Pons (tissue), 1 donor: Measurements from ENCODE around the gene ZDHHC14.

Experiments
- DNase-seq: peaks from one replicate; pipeline ENCODE4 v3.0.0-alpha.2; 2016; ENCODE audit warnings: low spot score

Gene ZDHHC14

GRCh38 chr6:157597461-157598312 is 216.7 kb downstream of the ZDHHC14 start:
- peak; percentile 66 for DNase-seq

- no peak for DNase-seq
Measured at GRCh38 chr6:157599191-157599590, 218.2 kb downstream of the ZDHHC14 start.

GRCh38 chr6:157600807-157601206 is 219.8 kb downstream of the ZDHHC14 start:
- DNase-seq, result no peak

GRCh38 chr6:157602521-157603295 is 221.7 kb downstream of the ZDHHC14 start:
- DNase-seq, result no peak

GRCh38 chr6:157603314-157603940 is 222.4 kb downstream of the ZDHHC14 start:
- no peak for DNase-seq

GRCh38 chr6:157603971-157604370 is 223.0 kb downstream of the ZDHHC14 start:
- no peak for DNase-seq

- DNase-seq, result no peak
Measured at GRCh38 chr6:157604816-157605215, 223.8 kb downstream of the ZDHHC14 start.

GRCh38 chr6:157605484-157605883 is 224.5 kb downstream of the ZDHHC14 start:
- no peak for DNase-seq

- no peak for DNase-seq
Measured at GRCh38 chr6:157606516-157606915, 225.5 kb downstream of the ZDHHC14 start.

GRCh38 chr6:157607317-157608109 is 226.5 kb downstream of the ZDHHC14 start:
- no peak for DNase-seq

GRCh38 chr6:157608221-157609075 is 227.5 kb downstream of the ZDHHC14 start:
- DNase-seq, result no peak

- no peak for DNase-seq
Measured at GRCh38 chr6:157609117-157609516, 228.1 kb downstream of the ZDHHC14 start.

- no peak for DNase-seq
Measured at GRCh38 chr6:157609556-157609955, 228.6 kb downstream of the ZDHHC14 start.

- peak; percentile 60 for DNase-seq
Measured at GRCh38 chr6:157610451-157610999, 229.5 kb downstream of the ZDHHC14 start.

GRCh38 chr6:157611406-157611805 is 230.4 kb downstream of the ZDHHC14 start:
- no peak for DNase-seq

- no peak for DNase-seq
Measured at GRCh38 chr6:157613011-157613522, 232.1 kb downstream of the ZDHHC14 start.

GRCh38 chr6:157614026-157614568 is 233.1 kb downstream of the ZDHHC14 start:
- DNase-seq, result no peak

GRCh38 chr6:157615420-157615769 is 234.4 kb downstream of the ZDHHC14 start:
- peak; percentile 57 for DNase-seq

- DNase-seq, result no peak
Measured at GRCh38 chr6:157615951-157616350, 235.0 kb downstream of the ZDHHC14 start.

GRCh38 chr6:157620944-157621343 is 240.0 kb downstream of the ZDHHC14 start:
- DNase-seq, result no peak
